Coronary artery (tissue), 2 donors: Measurements from ENCODE around the gene RNF149.

ENCODE experiments used
- DNase-seq: peaks from one replicate; pipeline ENCODE4 v3.0.0-alpha.2; 2017; ENCODE audit warnings: low spot score
- H3K27ac ChIP-seq, 2 donors: fragments of 200-600 bp; sonication (generic); one replicate each; pipeline ENCODE4 v1.5.1; 2016 to 2019
- H3K4me3 ChIP-seq: fragments of 200-600 bp; sonication (generic); 2 replicates; pipeline ENCODE4 v1.5.1; 2016; ENCODE audit warnings: mild to moderate bottlenecking, moderate library complexity
- CTCF ChIP-seq: fragments of 200-600 bp; sonication (generic); IDR thresholded peaks from one replicate; pipeline ENCODE4 v1.5.1; 2019; ENCODE audit warnings: antibody characterized with exemption

RNF149 gene

GRCh38 chr2:101286684-101287083, 21.8 kb downstream of the RNF149 start:
- Histone ChIP-seq H3K27ac (no peak overlapping the region), H3K4me3 (no peak overlapping the region)
- no peak for DNase-seq
- no peak for TF ChIP-seq CTCF

GRCh38 chr2:101282980-101283379, 25.5 kb downstream of the RNF149 start:
- no peak for TF ChIP-seq CTCF
- H3K27ac ChIP-seq: no peak overlapping the region
- DNase-seq: no peak
- H3K4me3 ChIP-seq: no peak overlapping the region

- Histone ChIP-seq H3K27ac (no peak overlapping the region), H3K4me3 (no peak overlapping the region)
- no peak for TF ChIP-seq CTCF
- DNase-seq: no peak
Measured at GRCh38 chr2:101281482-101281881, 27.0 kb downstream of the RNF149 start.

GRCh38 chr2:101278925-101279324, 29.6 kb downstream of the RNF149 start:
- DNase-seq: no peak
- TF ChIP-seq CTCF: no peak
- no peak overlapping the region for H3K4me3 ChIP-seq
- H3K27ac ChIP-seq: no peak overlapping the region

GRCh38 chr2:101277111-101277510, 31.4 kb downstream of the RNF149 start:
- TF ChIP-seq CTCF: no peak
- Histone ChIP-seq H3K4me3 (no peak overlapping the region), H3K27ac (no peak overlapping the region)
- no peak for DNase-seq

GRCh38 chr2:101274142-101274541, 34.4 kb downstream of the RNF149 start:
- no peak for DNase-seq
- no peak for TF ChIP-seq CTCF
- Histone ChIP-seq H3K27ac (no peak overlapping the region), H3K4me3 (no peak overlapping the region)

- Histone ChIP-seq H3K27ac (no peak overlapping the region), H3K4me3 (no peak overlapping the region)
- DNase-seq: no peak
- TF ChIP-seq CTCF: no peak
Measured at GRCh38 chr2:101273056-101273455, 35.4 kb downstream of the RNF149 start.
